C4-2B (cell line): ENCODE measurements around the gene FAP.

Source experiments
- CTCF ChIP-seq: fragments of 450-650 bp; conservative IDR thresholded peaks from 2 replicates; pipeline ENCODE4 v1.5.1; 2017; ENCODE audit warnings: mild to moderate bottlenecking
- ZFX ChIP-seq: fragments of 450-650 bp; IDR thresholded peaks from 2 replicates; pipeline ENCODE4 v1.6.1; 2017

GRCh38 chr2:162197069-162197825 is 46.0 kb downstream of the FAP start:
- no peak for TF ChIP-seq CTCF
- TF ChIP-seq ZFX, result no peak
